AG04450 (cell line): ENCODE measurements around the gene POSTN. TPM values are rescaled to one million over a fixed set of nuclear protein-coding genes. Genes with fewer than 3 reads are reported as not detected.
A peak's percentile ranks its signal among the peaks of the same experiment; 100 is the strongest.

Experiments
- CTCF ChIA-PET: fragments of 300-600, 350-600 bp; formaldehyde crosslinking; extraction: SDS; loops from one replicate; lab custom pipeline; 2022; ENCODE audit warnings: antibody characterized with exemption, inconsistent platforms; lab: Charles Lee
- POLR2A ChIA-PET: fragments of 350-600 bp; formaldehyde crosslinking; extraction: SDS; loops from one replicate; lab custom pipeline; 2021; ENCODE audit warnings: antibody characterized with exemption, inconsistent platforms; lab: Yijun Ruan, JAX
- DNase-seq: peaks from one replicate; pipeline ENCODE4 v3.0.0-alpha.2; 2011; ENCODE audit warnings: low read depth, low spot score
- H3K27ac ChIP-seq: one replicate; pipeline ENCODE4 v1.5.1; 2012; ENCODE audit warnings: low read depth, low read length, control low read depth
- H3K27me3 ChIP-seq: one replicate; pipeline ENCODE4 v1.6.0; 2012; ENCODE audit warnings: low read length; ENCODE audit not compliant: control insufficient read depth, insufficient read depth
- H3K4me3 ChIP-seq: 2 replicates; pipeline ENCODE4 v1.5.1; 2011; ENCODE audit warnings: mild to moderate bottlenecking, low read depth, low read length, control low read depth
- H3K9me3 ChIP-seq: 2 replicates; pipeline ENCODE4 v1.5.1; 2012; ENCODE audit warnings: low read length; ENCODE audit not compliant: control insufficient read depth, insufficient read depth
- polyA minus RNA-seq: library from RNA; depleted of rRNA, polyadenylated mRNA; stranded (reverse); fragments of >200 nt; gene quantifications from 2 replicates; pipeline ENCODE4 v1.2.3, GENCODE V29; 2011; rRNA and poly(A)+ RNA removed
- polyA plus RNA-seq: library from polyadenylated mRNA; depleted of rRNA; stranded (reverse); fragments of >200 nt; gene quantifications from 2 replicates; pipeline ENCODE4 v1.2.3, GENCODE V29; 2011; rRNA removed
- TF ChIP-seq, protein P1 (sequence below): IDR thresholded peaks from 2 replicates; pipeline ENCODE4 v1.5.1; 2011; ENCODE audit warnings: low read depth, low read length, control low read depth, inconsistent platforms

POSTN gene, protein sequence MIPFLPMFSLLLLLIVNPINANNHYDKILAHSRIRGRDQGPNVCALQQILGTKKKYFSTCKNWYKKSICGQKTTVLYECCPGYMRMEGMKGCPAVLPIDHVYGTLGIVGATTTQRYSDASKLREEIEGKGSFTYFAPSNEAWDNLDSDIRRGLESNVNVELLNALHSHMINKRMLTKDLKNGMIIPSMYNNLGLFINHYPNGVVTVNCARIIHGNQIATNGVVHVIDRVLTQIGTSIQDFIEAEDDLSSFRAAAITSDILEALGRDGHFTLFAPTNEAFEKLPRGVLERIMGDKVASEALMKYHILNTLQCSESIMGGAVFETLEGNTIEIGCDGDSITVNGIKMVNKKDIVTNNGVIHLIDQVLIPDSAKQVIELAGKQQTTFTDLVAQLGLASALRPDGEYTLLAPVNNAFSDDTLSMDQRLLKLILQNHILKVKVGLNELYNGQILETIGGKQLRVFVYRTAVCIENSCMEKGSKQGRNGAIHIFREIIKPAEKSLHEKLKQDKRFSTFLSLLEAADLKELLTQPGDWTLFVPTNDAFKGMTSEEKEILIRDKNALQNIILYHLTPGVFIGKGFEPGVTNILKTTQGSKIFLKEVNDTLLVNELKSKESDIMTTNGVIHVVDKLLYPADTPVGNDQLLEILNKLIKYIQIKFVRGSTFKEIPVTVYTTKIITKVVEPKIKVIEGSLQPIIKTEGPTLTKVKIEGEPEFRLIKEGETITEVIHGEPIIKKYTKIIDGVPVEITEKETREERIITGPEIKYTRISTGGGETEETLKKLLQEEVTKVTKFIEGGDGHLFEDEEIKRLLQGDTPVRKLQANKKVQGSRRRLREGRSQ
- polyA plus RNA-seq (241 and 359 TPM in 2 replicates), polyA minus RNA-seq (105 and 159 TPM in 2 replicates)

DNA sequence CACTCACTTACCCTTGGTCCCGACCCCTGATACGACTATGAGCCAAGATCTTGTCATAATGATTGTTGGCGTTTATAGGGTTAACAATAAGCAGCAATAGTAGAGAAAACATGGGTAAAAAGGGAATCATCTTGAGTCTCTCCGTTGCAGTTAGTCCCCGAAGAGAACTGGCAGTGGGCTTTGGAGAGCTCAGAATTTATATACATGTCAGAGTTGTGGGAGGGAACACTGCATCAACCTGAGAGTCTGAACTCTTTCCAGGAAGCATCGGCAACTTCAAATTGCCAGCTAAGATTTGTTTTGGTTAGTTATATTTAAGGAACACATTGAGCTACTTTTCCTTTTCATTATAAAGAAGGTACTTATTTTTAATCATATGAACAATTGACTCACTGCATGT, at the start of gene POSTN:
POSTN (minus strand) TSS at position 172 of the 400 bp plus-strand sequence; CDS start at position 130, 42 bp downstream.
- Histone ChIP-seq H3K27me3 (no peaks in the 10 kb centered on the region), H3K9me3 (no peaks in the 10 kb centered on the region), H3K27ac (no peak within 1 kb of the TSS), H3K4me3 (peak within 1 kb of the TSS; percentile 60)
- TF ChIP-seq, protein P1, sequence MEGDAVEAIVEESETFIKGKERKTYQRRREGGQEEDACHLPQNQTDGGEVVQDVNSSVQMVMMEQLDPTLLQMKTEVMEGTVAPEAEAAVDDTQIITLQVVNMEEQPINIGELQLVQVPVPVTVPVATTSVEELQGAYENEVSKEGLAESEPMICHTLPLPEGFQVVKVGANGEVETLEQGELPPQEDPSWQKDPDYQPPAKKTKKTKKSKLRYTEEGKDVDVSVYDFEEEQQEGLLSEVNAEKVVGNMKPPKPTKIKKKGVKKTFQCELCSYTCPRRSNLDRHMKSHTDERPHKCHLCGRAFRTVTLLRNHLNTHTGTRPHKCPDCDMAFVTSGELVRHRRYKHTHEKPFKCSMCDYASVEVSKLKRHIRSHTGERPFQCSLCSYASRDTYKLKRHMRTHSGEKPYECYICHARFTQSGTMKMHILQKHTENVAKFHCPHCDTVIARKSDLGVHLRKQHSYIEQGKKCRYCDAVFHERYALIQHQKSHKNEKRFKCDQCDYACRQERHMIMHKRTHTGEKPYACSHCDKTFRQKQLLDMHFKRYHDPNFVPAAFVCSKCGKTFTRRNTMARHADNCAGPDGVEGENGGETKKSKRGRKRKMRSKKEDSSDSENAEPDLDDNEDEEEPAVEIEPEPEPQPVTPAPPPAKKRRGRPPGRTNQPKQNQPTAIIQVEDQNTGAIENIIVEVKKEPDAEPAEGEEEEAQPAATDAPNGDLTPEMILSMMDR, result no peak
- DNase-seq, result no peak
- CTCF ChIA-PET, result interaction anchor here (0.6 to 3.1 kb wide), 7 partner anchors 10 to 490 kb away, joined by 3 to 20 read pairs (median 3); no protein-coding TSS in a partner anchor
- POLR2A ChIA-PET, result interaction anchor here (1.1 kb wide), 1 partner anchor 19 kb away, joined by 6 read pairs; no protein-coding TSS in a partner anchor

DNA sequence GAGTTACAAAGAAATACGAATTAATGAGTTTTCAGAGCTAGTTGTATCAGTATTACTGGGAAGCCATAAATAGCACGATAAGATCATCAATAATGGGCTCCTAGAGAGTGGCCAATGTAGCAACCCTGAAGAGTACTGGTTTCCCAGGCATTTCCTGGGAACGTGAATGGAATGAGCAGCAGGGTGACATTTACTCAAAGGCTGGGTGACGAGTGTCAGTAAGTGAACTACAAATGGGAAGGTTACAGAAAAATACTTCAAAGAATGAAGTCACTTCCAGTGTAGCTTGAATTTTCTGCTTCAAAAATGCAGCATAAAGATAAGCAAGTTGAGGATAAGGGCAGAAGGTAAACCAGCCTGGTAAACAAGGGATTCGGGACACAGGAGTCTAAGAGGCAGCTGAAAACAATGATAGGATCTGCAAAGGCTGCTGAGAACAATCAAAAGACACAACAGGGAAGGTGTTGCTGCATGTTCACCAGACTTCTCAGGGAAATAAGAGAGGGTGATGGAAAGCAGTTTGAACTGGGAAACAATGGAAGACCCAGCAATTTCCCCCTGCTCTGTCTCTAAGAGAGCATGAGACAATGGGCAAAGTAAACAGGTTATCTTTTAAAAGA, 48.6 kb upstream of the POSTN start:
- ChIA-PET CTCF (interaction anchor here (0.8 to 1.6 kb wide), 3 partner anchors 8 to 399 kb away, joined by 3 to 4 read pairs (median 3); no protein-coding TSS in a partner anchor), POLR2A (no interaction called here)
- no peaks in the 10 kb centered on the region for H3K9me3 ChIP-seq
- H3K27me3 ChIP-seq, result no peaks in the 10 kb centered on the region
- H3K4me3 ChIP-seq, result no peak overlapping the region
- TF ChIP-seq, protein P1, result no peak
- no peak for DNase-seq
- no peak overlapping the region for H3K27ac ChIP-seq

DNA sequence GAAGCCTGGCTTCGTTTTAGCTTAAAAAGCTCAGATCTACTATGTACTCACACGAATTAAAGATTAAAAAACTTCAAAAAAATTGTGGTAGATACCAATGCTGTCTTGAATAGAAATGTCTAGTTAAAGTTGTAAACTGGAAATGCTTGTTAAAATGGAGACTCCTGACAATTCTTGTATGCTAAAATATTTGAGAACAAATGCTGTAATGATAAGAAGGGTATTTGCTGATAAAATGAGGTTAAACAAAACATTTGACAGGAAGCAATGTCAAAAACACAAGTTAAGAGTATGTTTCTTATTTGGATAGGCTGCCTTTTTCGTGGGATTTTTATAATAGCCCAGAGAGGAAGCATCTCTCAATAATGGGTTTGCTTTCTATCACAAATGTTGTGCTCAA, 48.0 kb upstream of the POSTN start:
- POLR2A ChIA-PET, result no interaction called here
- DNase-seq, result no peak
- no peaks in the 10 kb centered on the region for H3K27me3 ChIP-seq
- TF ChIP-seq, protein P1, result no peak
- CTCF ChIA-PET, result interaction anchor here (1.0 to 1.6 kb wide), 2 partner anchors 72 to 400 kb away, joined by 3 to 4 read pairs; no protein-coding TSS in a partner anchor
- no peak overlapping the region for H3K27ac ChIP-seq
- no peak overlapping the region for H3K4me3 ChIP-seq
- H3K9me3 ChIP-seq, result no peaks in the 10 kb centered on the region

DNA sequence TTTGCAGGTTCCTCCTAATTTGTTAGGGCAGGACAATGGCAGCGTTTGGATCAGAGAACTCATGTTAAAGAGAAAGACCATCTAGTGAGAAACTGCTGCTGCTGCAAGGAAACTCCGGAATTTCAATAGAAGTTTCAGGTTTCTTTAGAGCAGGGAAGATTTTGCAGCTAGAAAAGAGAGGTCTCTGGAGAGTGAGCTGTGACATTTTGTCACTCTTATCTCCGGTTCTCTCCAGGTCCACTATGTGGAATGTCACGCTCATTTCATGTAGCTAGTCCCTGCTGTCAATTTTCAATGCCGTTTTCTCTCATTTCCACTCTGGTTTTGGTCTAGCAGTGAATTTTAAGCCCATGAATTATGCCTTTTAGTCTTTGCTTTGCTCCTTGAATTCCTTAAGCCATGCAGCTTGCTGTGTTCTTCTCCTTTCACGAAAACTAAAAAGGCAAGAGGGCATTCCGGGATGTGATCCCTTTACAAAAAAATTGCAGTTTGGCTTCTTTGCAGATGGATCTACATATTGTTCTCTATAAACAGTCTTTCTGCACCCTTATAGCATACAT, 46.7 kb upstream of the POSTN start:
- Histone ChIP-seq H3K4me3 (no peak overlapping the region), H3K9me3 (no peaks in the 10 kb centered on the region), H3K27me3 (no peaks in the 10 kb centered on the region), H3K27ac (no peak overlapping the region)
- ChIA-PET POLR2A (no interaction called here), CTCF (interaction anchor here (1.4 kb wide), 1 partner anchor 401 kb away, joined by 6 read pairs; no protein-coding TSS in a partner anchor)
- no peak for DNase-seq
- TF ChIP-seq, protein P1, result no peak
